Activated CD4-positive, alpha-beta T cell treated with anti-CD3 and anti-CD28 coated beads, Interleukin-2, amount 50 U/mL, for 24 hours (primary cell): ENCODE data around the gene SSTR3.
"Not testable (repeated sequence)": the region's sequence is repeated elsewhere in the genome, so short reads cannot be mapped to it uniquely, and the experiment has no call there.

Experiments
- DNase-seq, 2 donors: peaks; one replicate each; pipeline ENCODE4 v3.0.0-alpha.2; 2020; ENCODE audit warnings: low read depth in 1 of 2, low spot score in 1 of 2

Gene SSTR3

GRCh38 chr22:37242395-37242918, 30.2 kb upstream of the SSTR3 start:
- peak; percentile 76 to 91 for DNase-seq

DNA sequence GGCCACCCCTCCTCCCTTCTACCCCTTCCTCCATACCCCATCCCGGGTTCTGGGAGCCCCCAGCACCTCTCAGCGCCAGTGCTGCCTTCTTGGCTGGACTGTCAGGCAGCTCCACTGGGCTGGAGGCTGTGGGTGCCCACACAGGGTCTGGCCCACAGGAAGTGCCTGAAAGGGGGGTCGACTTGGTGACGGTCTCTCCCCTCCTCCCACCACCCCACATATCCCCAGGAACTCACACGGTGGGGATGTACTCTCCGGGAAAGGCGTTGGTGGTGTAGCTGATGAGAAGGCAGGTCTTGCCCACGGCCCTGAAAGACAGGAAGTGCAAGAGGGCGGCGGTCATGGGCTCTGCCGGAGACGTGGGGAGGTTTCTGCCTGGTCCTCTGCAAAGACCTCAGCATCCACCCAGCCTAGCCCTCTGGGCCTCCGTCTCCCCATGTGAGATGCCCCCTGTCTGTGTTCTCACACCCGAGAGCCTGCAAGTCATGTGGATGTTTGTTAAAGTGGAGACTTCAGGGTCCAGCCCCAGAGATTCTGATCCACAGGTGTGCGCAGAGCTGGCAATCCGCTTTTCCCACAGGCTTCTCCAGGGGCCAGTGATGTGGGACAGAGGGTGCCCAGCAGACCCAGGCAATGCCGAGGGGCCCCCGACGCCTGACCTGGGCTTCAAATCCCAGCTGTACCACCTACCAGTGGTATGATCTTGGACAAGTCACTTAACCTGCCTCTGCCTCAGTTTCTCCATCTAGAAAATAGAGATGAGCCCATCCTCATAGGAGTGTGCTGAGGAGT, 29.3 kb upstream of the SSTR3 start:
- no peak for DNase-seq

DNA sequence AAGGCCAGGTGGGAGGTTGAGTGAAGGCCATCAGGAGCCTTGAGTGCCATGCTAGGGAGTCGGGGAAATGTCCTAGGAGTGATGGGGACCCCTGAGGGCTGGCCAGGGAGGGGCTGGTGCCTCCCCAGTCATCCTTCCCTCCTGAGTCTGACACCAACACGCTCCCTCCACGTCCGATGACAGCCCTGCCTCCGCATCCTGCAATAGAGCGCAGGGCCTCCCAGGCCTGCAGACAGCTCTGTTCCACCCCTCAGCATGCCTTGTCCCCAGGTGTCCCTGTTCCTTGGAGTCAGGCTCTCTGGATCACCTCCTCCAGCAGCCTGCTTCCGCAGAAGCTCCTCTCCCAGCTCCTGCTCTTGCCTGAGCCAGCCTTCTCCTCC, 28.7 kb upstream of the SSTR3 start:
- DNase-seq, result no peak

DNA sequence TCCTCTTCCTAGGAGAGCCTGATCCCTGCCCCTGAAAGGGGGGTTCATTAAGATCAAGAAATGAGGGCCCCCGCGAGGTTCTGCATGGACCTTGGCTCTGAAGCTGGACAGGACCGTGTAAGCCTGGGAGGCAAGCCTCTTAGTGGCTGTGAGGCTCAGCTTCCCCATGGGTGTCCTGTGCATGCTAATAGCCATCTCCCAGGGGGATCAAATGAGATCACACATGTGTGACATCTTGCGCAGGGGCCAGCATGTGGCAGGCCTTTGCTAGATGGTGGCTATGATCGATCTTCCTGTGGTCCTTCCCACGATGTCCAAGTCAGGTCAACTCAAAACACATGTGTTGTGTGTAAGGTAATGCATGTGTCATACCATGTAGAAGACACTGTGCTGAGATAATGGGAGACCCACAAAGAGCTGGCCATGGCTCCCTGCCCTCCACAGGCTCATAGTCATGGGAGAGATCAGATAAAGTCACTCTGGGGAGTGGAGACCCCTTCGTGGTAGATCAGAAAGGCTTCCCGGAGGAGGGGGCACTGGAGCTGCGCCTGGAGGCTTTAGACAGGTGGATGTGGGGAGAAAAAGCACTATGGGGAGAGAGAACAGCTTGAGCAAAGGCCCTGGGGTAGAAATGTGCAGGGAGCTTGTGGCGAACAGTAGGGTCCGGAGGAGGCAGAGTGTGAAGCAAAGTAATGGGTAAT, 28.1 kb upstream of the SSTR3 start:
- no peak for DNase-seq

- no peak for DNase-seq
These were observed 27.3 kb upstream of the SSTR3 start for GRCh38 chr22:37239336-37240239.

DNA sequence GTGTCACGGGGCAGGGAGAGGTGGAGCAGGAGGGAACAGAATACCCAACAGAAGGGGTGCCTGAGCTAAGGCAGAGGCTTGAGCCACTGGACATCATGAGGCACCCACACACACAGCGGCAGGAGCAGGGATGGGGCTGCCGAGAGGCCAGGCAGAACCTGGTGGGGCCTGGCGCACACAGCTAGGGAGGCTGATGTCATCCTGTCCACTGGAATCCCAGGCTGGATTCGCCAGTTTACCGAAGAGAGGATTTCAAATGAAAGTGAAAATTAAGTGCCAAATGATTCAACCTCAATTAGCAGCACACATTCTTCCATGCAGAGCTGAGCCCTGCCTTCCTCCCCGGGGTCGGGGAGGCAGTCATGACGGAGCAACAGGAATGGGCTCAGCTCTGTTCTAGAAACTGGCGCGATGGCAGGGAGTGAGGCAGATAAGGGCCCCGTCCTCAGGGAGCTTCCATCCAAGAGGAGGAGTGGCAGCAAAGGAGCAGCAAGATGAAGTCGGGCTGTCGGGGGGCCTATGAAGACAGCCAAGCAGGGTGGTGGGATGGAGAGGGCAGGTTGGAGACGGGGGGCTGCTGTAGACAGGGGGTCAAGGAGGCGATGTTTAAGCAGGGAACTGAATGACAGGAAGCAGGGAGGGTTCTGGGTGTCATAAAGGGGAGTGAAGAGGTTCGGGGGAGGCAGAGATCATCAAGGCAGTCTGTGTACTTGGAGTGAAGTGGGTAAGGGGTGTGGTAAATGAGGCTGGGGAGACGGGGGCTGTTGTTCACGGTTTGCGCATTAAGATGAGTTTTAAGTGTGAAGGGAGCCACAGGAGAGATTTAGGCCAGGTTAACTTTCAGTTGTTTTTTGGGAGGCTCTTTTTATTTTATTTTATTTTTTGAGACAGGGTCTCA, 25.3 kb upstream of the SSTR3 start:
- no peak for DNase-seq

GRCh38 chr22:37235897-37236607, 23.8 kb upstream of the SSTR3 start:
- no peak for DNase-seq

DNA sequence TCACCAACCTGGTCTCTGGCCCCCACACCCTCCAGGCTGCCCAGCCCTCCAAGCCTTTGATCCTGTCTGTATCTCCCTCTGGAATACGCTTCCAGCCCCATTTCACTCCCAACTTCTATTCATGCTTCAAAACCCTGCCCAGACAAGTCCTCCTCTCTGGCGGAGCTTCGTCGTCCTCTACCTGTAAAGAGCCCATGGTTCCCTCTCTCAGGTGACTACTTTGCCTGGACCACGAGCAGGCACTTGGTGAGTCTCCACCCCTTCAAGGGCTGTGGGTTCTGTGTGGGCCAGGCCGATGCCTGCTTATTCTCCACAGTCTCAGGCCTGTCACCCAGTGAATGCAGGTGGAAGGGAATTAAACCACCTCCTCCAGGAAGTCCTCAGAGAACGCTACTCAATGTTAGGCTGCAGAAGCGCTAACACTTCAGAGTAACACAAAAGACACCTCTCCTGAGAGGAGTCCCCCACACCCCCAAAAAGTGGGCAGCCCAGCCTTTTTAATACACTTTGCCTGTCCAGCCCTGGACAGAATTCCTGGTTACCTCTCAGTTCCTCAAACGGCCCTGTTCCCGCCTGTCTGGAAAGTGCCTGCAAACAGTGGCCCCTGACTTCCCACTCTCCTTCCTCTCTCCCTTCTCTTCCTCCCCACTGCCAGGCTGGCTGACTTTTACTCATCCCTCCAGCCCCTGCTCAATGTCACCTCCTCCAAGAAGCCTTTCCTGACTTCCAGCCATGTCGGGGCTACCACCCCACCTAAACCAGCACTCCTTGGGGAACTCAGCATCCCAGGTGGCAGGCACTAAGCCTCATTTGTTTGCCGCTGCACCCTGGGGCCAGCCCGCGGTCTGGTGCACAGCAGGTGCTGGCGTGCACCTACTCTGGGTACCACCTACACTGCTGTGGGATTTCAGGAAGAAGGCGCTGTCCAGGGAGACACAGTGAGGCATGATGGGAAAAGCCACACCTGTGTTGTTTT, 22.7 kb upstream of the SSTR3 start:
- no peak for DNase-seq

- DNase-seq, result no peak
These were observed 21.7 kb upstream of the SSTR3 start for GRCh38 chr22:37233751-37234631.

DNA sequence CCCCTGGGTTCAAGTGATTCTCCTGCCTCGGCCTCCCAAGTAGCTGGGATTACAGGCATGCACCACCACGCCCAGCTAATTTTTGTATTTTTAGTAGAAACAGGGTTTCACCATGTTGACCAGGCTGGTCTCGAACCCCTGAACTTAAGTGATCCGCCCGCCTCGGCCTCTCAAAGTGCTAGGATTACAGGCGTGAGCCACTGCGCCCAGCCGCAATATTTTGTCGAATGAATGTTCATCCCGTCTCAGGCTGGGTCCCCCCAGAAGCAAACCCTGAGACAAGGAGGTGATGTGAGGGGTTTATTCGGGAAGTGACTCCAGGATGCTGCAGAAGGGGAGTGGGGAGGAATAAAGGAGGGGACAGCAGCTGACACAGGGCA, 21.1 kb upstream of the SSTR3 start:
- DNase-seq, result not testable (repeated sequence)

GRCh38 chr22:37232140-37232998, 20.1 kb upstream of the SSTR3 start:
- no peak for DNase-seq

GRCh38 chr22:37231406-37232139, 19.3 kb upstream of the SSTR3 start:
- DNase-seq, result no peak

DNA sequence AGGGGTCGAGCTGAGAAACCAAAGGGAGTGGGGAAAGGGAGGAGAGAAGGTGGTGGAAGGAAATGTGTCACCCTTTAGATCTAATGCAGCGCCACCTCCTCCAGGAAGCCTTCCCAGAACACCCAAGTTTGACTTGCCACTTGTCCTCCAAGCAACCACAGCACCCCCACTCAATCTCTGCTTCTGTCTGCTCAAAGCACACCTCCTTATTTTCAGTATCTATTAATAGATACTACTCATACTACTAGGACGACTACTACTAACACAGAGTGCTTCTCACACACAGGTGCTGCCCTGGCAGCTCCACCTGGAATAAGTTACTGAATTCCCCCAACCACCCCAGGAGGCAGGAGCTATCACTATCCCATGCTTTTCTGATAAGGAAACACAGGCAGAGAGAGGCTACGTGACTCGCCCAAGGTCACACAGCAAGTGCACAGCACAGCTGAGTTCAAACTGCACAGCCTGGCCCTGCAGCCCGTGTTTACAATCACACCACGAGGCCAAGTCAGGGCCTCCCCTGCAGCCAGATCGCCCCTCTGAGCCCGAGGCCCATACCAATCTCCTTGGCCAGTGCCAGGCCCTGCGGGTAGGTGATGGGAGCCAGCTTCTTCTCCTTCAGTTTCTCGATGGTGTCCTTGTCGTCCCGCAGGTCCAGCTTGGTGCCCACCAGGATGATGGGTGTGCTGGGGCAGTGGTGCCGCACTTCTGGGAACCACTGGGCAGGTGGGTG, 18.6 kb upstream of the SSTR3 start:
- DNase-seq, result peak in 1 of 2 donors; percentile 77

GRCh38 chr22:37229805-37230672, 17.8 kb upstream of the SSTR3 start:
- DNase-seq, result peak; percentile 75 to 89
